NT2/D1 (cell line): Measurements from ENCODE around the gene PIK3R3.

ENCODE experiments used
- SUZ12 ChIP-seq: IDR thresholded peaks from 2 replicates; pipeline ENCODE4 v1.6.1; 2011; ENCODE audit not compliant: insufficient read length, insufficient read depth; ENCODE audit errors: extremely low read depth
- YY1 ChIP-seq: IDR thresholded peaks from 2 replicates; pipeline ENCODE4 v1.6.1; 2011; ENCODE audit not compliant: insufficient read length, insufficient read depth
- ZNF274 ChIP-seq: IDR thresholded peaks from 2 replicates; pipeline ENCODE4 v1.6.1; 2011; ENCODE audit warnings: mild to moderate bottlenecking, low read depth, low read length

DNA sequence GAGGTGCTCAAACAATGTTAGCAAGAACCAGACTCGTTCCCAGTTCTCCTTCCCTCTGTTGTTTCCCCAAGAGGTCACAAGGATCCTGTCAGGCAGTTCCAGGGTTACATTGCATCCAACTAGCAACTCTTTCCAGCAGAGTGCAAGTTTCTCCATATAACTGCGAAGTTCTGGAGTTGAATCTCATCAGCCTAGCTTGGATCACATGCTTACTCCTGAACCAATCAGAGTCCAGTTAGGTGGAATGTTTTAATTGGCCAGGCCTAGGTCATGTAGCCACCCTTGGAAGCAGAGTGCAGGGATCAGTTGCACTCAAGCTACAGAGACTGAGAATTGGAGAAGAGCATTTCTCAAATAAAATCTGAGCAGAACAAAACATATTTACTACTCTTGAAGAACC lies 15.9 kb upstream of the PIK3R3 start:
- TF ChIP-seq YY1, result no peak
- no peak for TF ChIP-seq ZNF274
- TF ChIP-seq SUZ12, result no peak
